HEK293 (cell line): ENCODE measurements around the gene HERC3.

Experiments used
- CTCF ChIA-PET: fragments of 350-600 bp; formaldehyde crosslinking; extraction: SDS; loops from one replicate; lab custom pipeline; 2021; ENCODE audit warnings: antibody characterized with exemption; lab: Yijun Ruan, JAX
- POLR2A ChIA-PET: fragments of 300-600 bp; formaldehyde crosslinking; extraction: SDS; loops from one replicate; lab custom pipeline; 2020; ENCODE audit warnings: antibody characterized with exemption, inconsistent platforms; lab: Yijun Ruan, JAX
- H3K27ac ChIP-seq: fragments of 200-500 bp; sonication (Bioruptor generic); 2 replicates; pipeline ENCODE4 v1.5.1; 2014; ENCODE audit warnings: low read depth, low read length, control low read depth, inconsistent platforms; ENCODE audit errors: extremely low read depth
- H3K36me3 ChIP-seq, 2 experiments: fragments of 200-500 bp in 1 of 2; sonication (Bioruptor generic) in 1 of 2; 1 replicate in 1 of 2; 2 replicates in 1 of 2; pipeline ENCODE4 v1.5.1; 2014 to 2017; ENCODE audit warnings: inconsistent platforms in 2 of 2, low read length in 2 of 2; ENCODE audit not compliant: control insufficient read depth in 2 of 2, insufficient read depth in 1 of 2
- H3K4me1 ChIP-seq: fragments of 200-500 bp; sonication (Bioruptor generic); 2 replicates; pipeline ENCODE4 v1.5.1; 2014; ENCODE audit warnings: mild to moderate bottlenecking, low read length, inconsistent platforms; ENCODE audit not compliant: control insufficient read depth, insufficient read depth
- H3K4me3 ChIP-seq: 2 replicates; pipeline ENCODE4 v1.5.1; 2011; ENCODE audit warnings: low read depth, mild to moderate bottlenecking, control low read depth, low read length, moderate library complexity
- H3K9me3 ChIP-seq: fragments of 200-500 bp; sonication (Bioruptor generic); 2 replicates; pipeline ENCODE4 v1.5.1; 2014; ENCODE audit warnings: low read depth, low read length, inconsistent platforms; ENCODE audit not compliant: control insufficient read depth, insufficient read depth
- BCL6B ChIP-seq: fragments of 450-650 bp; formaldehyde crosslinking; IDR thresholded peaks from 2 replicates; pipeline ENCODE4 v1.5.1; 2017; ENCODE audit warnings: missing biosample characterization, missing genetic modification characterization
- REPIN1 ChIP-seq: fragments of 450-650 bp; formaldehyde crosslinking; IDR thresholded peaks from 2 replicates; pipeline ENCODE4 v1.5.1; 2017; ENCODE audit warnings: missing biosample characterization, missing genetic modification characterization, low read depth
- SALL2 ChIP-seq: fragments of 450-650 bp; formaldehyde crosslinking; IDR thresholded peaks from 2 replicates; pipeline ENCODE4 v1.5.0; 2017; ENCODE audit warnings: missing biosample characterization, mild to moderate bottlenecking, missing genetic modification characterization, borderline replicate concordance
- ZBTB26 ChIP-seq: fragments of 450-650 bp; formaldehyde crosslinking; optimal IDR thresholded peaks from 2 replicates; pipeline ENCODE3; 2016; ENCODE audit warnings: missing biosample characterization, mild to moderate bottlenecking, missing genetic modification characterization
- ZFHX2 ChIP-seq: fragments of 450-650 bp; formaldehyde crosslinking; conservative IDR thresholded peaks from 2 replicates; pipeline ENCODE4 v1.5.1; 2016; ENCODE audit warnings: missing biosample characterization, missing genetic modification characterization
- ZNF175 ChIP-seq: fragments of 450-650 bp; formaldehyde crosslinking; IDR thresholded peaks from 2 replicates; pipeline ENCODE4 v1.5.1; 2016; ENCODE audit warnings: missing biosample characterization, missing genetic modification characterization
- ZNF223 ChIP-seq: fragments of 450-650 bp; formaldehyde crosslinking; IDR thresholded peaks from 2 replicates; pipeline ENCODE4 v1.5.1; 2016; ENCODE audit warnings: missing biosample characterization, missing genetic modification characterization
- ZNF280C ChIP-seq: fragments of 450-650 bp; formaldehyde crosslinking; IDR thresholded peaks from 2 replicates; pipeline ENCODE4 v1.5.1; 2016; ENCODE audit warnings: missing biosample characterization, missing genetic modification characterization
- ZNF362 ChIP-seq: fragments of 450-650 bp; formaldehyde crosslinking; IDR thresholded peaks from 2 replicates; pipeline ENCODE4 v1.5.1; 2016; ENCODE audit warnings: missing biosample characterization, missing genetic modification characterization
- ZNF530 ChIP-seq: fragments of 450-650 bp; formaldehyde crosslinking; IDR thresholded peaks from 2 replicates; pipeline ENCODE4 v1.5.1; 2016; ENCODE audit warnings: low read depth, missing biosample characterization, missing genetic modification characterization
- ZNF585B ChIP-seq: fragments of 450-650 bp; formaldehyde crosslinking; IDR thresholded peaks from 2 replicates; pipeline ENCODE4 v1.5.1; 2016; ENCODE audit warnings: missing biosample characterization, missing genetic modification characterization
- ZNF645 ChIP-seq: fragments of 450-650 bp; formaldehyde crosslinking; IDR thresholded peaks from 2 replicates; pipeline ENCODE4; 2016; ENCODE audit warnings: missing biosample characterization, missing genetic modification characterization
- ZSCAN5A ChIP-seq: fragments of 450-650 bp; formaldehyde crosslinking; IDR thresholded peaks from 2 replicates; pipeline ENCODE4 v1.5.1; 2016; ENCODE audit warnings: missing biosample characterization, missing genetic modification characterization

HERC3 gene

GRCh38 chr4:88752076-88752463, 159.8 kb downstream of the HERC3 start (continued):
- no peak for TF ChIP-seq ZBTB26 (tag by site-specific recombination)
- no peak for TF ChIP-seq ZNF223 (tag by site-specific recombination)
- no peak for TF ChIP-seq BCL6B (tag by site-specific recombination)

- CTCF ChIA-PET, result no interaction called here
- Histone ChIP-seq H3K27ac (no peak overlapping the region), H3K9me3 (no peaks in the 10 kb centered on the region), H3K4me3 (no peak overlapping the region), H3K36me3 (peaks cover 0 to 29% of the 10 kb centered on the region in 2 experiments; a peak in 1 of 3 replicates), H3K4me1 (no peaks in the 10 kb centered on the region; the same call in 1 of the 2 replicates)
- POLR2A ChIA-PET, result no interaction called here
- no peak for TF ChIP-seq SALL2 (tag by site-specific recombination)
- TF ChIP-seq ZSCAN5A (tag by site-specific recombination), result no peak
- TF ChIP-seq ZNF280C (tag by site-specific recombination), result no peak
- TF ChIP-seq ZFHX2 (tag by site-specific recombination), result no peak
- no peak for TF ChIP-seq ZNF530 (tag by site-specific recombination)
- no peak for TF ChIP-seq ZNF645 (tag by site-specific recombination)
- TF ChIP-seq ZNF362, result no peak
- no peak for TF ChIP-seq ZNF585B (tag by site-specific recombination)
- no peak for TF ChIP-seq REPIN1 (tag by site-specific recombination)
- TF ChIP-seq ZNF175 (tag by site-specific recombination), result no peak
Observed at GRCh38 chr4:88752754-88753153, 160.5 kb downstream of the HERC3 start.
